Nucleus accumbens (tissue), 56 donors: ENCODE measurements around the gene CRKL.
"Not testable (repeated sequence)": the region's sequence is repeated elsewhere in the genome, so short reads cannot be mapped to it uniquely, and the experiment has no call there.

Source experiments
- DNase-seq, 56 donors: peaks; one replicate each; lab custom pipeline; 2025; lab: John Stamatoyannopoulos, UW

CRKL gene

GRCh38 chr22:20964799-20965103, 47.5 kb downstream of the CRKL start:
- no peak for DNase-seq

DNA sequence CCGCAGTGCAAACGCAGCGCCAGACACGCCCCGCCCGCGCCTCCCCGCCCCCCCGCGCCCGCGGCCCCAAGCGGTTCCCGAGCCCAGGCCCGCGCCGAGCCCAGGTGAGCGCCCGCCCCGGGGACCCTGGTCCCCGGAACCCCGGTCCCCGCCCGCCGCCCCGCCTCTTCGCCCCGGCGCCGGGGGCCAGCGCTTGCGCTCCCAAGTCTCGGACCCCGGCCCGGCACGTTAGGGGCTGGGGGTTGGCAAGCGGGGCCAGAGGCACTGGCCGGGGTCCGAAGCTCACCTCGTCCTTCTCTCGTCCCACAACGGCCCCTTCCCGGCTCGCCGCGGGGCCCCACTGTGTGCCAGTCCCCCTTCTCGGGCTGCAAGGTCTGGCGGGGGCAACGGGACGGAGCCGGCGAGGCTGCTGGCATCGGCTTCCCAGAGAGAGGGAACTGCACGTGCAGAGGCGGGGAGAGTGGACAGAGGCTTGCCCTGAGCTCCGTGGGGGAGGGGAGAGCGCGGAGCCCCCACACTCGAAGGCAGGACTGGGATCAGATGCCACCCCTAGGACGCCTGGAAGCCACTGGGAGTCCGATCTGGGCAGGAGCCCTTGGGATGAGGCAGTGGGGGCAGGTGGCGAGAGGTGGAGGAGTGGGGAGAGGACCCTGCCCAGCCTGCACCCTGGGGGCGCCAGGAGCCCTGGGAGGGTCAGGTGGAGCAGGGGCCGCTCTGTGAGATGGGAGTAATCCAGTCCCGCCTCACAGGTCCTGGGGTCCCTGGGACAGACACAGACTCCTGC, 48.1 kb downstream of the CRKL start:
- DNase-seq, result no peak

DNA sequence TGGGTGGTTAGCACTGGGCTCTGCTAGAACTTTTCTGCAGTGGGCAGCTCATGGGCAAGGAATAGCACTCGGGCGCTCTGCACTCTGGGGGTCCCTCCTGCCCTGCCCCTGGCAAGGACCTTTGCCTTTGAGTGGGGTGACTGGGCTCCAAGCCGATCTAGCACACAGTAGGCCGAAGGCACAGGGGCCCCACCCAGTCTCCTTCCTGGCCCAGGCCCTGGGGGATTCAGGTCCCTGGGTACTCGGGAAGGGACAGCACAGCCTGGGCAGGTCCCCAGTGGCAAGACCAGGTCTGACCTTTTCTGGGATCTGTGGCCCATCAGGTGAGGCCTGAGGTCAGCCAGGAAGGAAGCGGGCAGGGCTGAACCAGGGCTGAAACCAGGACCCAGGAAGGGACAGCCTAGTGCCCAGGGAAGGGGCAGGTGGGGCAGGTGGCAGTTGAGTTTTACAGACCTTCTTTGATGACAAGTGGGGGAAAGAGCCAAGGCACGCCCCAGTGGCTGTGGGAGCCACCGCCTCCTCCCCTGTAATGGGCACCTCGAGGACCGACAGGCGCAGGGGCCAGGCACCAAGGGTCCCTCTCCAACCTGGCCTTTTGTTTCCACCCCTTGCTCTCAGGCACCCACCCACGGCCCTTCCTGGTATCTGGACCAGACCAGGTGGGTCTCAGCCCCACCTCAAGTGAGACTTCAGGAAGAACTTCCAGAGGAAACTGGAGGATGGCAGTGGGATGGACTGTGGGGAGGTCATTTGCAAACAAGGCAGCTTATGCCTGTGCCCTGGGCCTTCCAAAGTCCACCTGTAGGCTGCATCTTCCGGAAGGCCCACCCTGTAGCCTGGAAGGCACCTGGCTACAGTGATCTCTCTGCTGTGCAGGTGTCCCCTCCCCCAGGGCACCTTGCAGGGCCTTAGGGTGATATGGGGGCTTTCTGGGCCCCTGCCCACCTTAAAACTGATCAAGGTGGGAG, 49.0 kb downstream of the CRKL start:
- DNase-seq, result no peak

GRCh38 chr22:20966883-20967696, 49.9 kb downstream of the CRKL start, which contains the start of gene AIFM3:
AIFM3 (plus strand) TSS chr22:20967255; CDS start chr22:20967945, 690 bp downstream.
- peak in 30 of 56 donors; percentile 18 to 72 (median 44) for DNase-seq

DNA sequence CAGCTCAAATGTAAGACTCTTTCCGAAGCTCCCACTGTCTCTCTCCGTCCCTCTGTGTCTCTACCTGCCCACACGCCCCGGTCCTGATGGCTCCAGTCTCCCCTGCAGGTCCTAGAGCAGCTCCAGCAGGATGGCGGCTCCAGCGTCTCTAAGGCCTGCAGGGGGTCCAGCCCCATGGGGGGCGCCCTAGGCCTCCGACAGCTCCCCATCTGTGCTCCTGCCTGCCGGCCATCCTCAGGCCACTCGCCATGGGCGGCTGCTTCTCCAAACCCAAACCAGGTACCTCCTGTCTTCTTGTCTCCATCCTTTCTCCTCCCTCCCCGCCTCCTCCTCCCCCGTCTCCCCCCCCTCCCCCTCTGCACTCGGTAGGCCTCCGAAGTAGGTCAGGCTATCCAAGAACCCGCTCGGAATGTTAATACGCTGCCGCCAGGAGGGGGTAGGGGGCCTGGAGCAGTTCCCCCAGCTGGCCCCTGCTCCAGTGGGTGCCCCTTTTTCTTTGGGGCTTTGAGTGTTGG, 50.5 kb downstream of the CRKL start:
- DNase-seq, result peak in 1 of 56 donors; percentile 18

- no peak for DNase-seq
Measured at GRCh38 chr22:20968281-20968977, 51.2 kb downstream of the CRKL start.

- DNase-seq, result no peak
Measured at GRCh38 chr22:20970939-20971657, 53.9 kb downstream of the CRKL start.

GRCh38 chr22:20972014-20972694, 54.9 kb downstream of the CRKL start:
- not testable (repeated sequence) for DNase-seq

- no peak for DNase-seq
Measured at GRCh38 chr22:20972933-20973577, 55.8 kb downstream of the CRKL start.

DNA sequence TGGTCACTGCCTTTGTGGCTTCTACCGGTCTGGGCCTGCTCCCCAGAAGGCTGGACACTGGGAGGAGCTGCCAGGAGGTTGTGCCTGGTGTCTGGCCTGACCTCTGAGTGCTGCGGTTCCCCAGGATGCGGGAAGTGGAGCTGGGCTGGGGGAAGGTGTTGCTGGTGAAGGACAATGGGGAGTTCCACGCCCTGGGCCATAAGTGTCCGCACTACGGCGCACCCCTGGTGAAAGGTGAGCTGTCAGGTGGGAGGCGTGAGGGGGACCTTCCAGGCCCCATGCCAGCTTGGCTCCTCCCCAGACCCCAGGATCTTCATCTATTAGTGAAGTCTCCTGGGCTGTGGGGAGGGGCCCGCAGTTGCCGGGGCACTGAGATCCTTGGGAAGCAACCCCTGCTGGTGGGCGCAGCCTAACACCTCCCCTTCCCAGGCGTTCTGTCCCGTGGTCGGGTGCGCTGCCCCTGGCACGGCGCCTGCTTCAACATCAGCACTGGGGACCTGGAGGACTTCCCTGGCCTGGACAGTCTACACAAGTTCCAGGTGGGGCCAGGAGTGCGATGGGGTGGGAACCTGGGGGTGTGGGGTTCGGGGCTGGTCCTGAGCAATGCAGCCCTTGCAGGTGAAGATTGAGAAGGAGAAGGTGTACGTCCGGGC, 56.6 kb downstream of the CRKL start:
- DNase-seq, result no peak

DNA sequence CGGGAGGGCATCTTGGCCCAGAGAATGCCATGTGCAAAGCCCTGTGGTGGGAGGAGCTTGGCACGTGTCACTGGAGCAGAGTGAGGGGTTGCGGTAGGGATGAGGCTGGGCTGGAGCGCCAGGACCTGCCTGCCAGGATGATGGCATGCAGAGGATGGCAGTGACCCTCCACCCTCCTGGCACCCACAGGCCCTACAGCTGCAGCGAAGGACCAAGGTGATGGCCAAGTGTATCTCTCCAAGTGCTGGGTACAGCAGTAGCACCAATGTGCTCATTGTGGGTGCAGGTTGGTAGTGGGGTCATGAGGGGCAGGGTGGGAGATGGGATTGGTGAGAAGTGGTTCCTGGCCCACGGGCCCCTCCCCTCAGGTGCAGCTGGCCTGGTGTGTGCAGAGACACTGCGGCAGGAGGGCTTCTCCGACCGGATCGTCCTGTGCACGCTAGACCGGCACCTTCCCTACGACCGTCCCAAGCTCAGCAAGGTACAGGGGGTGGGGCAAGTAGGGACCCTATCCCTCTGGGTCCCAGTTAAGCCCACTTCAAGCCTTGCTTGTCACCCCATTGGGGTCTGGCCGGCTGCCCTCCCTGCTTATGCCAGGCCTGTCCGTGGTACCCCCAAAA, 57.2 kb downstream of the CRKL start:
- DNase-seq, result no peak

DNA sequence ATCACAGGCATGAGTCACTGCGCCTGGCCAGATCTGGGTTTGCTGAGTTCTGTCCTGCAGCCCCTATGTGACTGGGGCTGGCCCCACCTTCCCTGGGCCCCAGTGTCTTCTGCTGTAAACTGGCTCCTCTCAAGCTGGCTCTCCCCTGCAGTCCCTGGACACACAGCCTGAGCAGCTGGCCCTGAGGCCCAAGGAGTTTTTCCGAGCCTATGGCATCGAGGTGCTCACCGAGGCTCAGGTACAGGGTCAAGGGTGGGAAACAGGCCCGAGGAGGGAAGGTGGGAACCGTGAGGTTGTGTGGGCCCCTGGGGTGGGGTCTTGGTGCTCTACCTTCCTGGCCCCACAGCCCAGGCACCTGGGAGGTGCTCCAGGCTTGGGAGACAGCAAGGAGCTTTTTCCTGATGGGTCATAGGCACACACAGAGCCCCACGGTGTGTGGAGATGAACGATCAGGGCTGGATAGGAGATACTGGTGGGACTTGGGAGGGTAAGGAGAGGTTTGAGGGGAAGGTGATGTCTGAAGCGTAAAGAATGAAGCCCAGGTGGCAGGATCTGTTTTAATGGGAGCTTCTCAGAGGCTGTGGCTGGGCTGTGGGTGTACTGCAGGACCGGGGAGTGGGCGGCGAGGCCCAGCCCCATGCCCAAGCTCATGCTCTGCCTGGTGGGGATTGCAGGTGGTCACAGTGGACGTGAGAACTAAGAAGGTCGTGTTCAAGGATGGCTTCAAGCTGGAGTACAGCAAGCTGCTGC, 58.5 kb downstream of the CRKL start:
- DNase-seq, result no peak

DNA sequence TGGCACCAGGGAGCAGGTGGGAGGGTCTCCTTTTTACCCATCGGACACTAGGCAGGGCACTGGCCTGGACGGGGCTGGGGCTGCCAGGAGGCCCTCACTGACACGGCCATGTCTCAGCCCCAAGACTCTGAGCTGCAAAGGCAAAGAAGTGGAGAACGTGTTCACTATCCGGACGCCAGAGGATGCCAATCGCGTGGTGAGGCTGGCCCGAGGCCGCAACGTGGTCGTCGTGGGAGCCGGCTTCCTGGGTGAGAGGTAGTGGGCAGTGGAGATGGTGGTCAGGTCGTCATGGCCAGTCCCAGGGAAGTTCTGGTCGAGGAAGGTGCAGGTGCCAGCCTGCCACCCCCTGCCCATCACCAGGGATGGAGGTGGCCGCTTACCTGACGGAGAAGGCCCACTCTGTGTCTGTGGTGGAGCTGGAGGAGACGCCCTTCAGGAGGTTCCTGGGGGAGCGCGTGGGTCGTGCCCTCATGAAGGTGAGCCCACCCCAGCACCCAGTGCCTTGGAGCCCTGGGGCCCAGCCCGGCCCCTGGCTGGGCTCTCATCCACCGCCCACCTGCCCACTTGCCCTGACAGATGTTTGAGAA, 59.2 kb downstream of the CRKL start:
- DNase-seq, result no peak

DNA sequence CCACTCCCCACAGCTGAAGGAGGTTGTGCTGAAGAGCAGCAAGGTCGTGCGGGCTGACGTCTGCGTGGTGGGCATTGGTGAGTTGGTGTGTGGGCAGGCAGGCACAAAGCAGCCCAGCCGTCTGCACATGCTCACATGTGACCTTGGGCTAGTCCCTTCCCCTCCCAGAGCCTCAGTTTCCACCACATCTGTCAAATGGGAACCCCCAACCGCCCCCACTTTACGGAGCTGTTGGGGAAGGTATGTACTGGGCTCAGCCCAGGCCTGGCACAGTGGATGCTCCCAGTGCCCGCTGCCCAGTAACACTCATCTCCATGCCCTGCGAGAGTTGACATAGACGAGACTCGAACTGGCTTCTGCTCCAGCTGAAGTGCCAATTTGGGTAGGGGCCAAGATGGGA, 59.8 kb downstream of the CRKL start:
- no peak for DNase-seq

GRCh38 chr22:20977516-20978170, 60.4 kb downstream of the CRKL start:
- DNase-seq, result no peak
